ENCODE data around the gene SLIT1. TPM values are rescaled to one million over a fixed set of nuclear protein-coding genes. Genes with fewer than 3 reads are reported as not detected.
A peak's percentile ranks its signal among the peaks of the same experiment; 100 is the strongest.

SLIT1 gene
- total RNA-seq, 1 donor from 2014 or later: 25.5 TPM

DNA sequence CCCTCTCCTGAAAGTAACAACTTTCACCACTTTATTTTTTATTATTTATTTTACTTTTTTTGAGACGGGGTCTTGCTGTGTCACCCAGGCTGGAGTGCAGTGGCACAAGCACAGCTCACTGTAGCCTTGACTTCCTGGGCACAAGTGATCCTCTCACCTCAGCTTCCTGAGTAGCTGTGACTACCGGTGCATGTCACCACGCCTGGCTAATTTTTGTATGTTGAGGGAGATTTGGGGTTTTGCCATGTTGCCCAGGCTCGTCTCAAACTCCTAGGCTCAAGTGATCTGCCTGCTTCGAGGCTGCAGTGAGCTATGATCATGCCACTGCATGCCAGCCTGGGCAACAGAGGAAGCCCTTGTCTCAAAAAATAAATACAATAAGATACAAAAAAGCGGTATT lies 14.9 kb upstream of the SLIT1 start:
- Mint-ChIP-seq H3K4me1 (ENCODE audit: low read depth) (no peaks in the 10 kb centered on the region), H3K36me3 (ENCODE audit: insufficient read depth) (no peaks in the 10 kb centered on the region), H3K27ac (no peak overlapping the region), H3K4me3 (ENCODE audit: low read depth) (no peak overlapping the region), H3K27me3 (peaks cover 29% of the 10 kb centered on the region), H3K9me3 (ENCODE audit: low read depth) (no peaks in the 10 kb centered on the region)
- no peak for DNase-seq (ENCODE audit: low spot score, unreplicated experiment)
- TF ChIP-seq, protein P1, sequence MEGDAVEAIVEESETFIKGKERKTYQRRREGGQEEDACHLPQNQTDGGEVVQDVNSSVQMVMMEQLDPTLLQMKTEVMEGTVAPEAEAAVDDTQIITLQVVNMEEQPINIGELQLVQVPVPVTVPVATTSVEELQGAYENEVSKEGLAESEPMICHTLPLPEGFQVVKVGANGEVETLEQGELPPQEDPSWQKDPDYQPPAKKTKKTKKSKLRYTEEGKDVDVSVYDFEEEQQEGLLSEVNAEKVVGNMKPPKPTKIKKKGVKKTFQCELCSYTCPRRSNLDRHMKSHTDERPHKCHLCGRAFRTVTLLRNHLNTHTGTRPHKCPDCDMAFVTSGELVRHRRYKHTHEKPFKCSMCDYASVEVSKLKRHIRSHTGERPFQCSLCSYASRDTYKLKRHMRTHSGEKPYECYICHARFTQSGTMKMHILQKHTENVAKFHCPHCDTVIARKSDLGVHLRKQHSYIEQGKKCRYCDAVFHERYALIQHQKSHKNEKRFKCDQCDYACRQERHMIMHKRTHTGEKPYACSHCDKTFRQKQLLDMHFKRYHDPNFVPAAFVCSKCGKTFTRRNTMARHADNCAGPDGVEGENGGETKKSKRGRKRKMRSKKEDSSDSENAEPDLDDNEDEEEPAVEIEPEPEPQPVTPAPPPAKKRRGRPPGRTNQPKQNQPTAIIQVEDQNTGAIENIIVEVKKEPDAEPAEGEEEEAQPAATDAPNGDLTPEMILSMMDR (IDR thresholded peaks at IDR 0.05; ENCODE audit: unreplicated experiment): no peak

DNA sequence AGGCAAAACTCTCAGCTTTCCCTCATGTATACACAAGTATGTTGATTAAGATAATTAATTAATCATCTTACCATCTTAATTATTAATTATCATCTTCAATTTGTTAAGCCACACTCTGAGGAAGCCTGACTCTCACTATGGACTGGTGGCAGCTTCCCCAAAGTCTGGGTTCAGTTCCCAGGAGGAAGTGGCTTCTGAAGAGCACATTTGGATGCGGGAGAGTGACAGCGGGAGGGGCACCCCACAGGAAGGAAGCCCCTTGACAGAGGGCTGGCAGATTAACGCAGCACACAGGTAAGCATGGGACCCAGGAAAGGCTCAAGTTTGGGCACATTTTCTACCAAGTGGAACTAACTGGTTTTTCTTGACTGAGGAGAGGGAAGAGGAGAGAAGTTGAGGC lies 13.4 kb upstream of the SLIT1 start:
- TF ChIP-seq, protein P1 (IDR thresholded peaks at IDR 0.05; ENCODE audit: unreplicated experiment): no peak
- H3K27me3 Mint-ChIP-seq: peaks cover 37% of the 10 kb centered on the region
- H3K9me3 Mint-ChIP-seq (ENCODE audit: low read depth): no peaks in the 10 kb centered on the region
- DNase-seq (ENCODE audit: low spot score, unreplicated experiment): no peak
- no peak overlapping the region for H3K4me3 Mint-ChIP-seq (ENCODE audit: low read depth)
- H3K4me1 Mint-ChIP-seq (ENCODE audit: low read depth): no peaks in the 10 kb centered on the region
- no peak overlapping the region for H3K27ac Mint-ChIP-seq
- H3K36me3 Mint-ChIP-seq (ENCODE audit: insufficient read depth): no peaks in the 10 kb centered on the region

DNA sequence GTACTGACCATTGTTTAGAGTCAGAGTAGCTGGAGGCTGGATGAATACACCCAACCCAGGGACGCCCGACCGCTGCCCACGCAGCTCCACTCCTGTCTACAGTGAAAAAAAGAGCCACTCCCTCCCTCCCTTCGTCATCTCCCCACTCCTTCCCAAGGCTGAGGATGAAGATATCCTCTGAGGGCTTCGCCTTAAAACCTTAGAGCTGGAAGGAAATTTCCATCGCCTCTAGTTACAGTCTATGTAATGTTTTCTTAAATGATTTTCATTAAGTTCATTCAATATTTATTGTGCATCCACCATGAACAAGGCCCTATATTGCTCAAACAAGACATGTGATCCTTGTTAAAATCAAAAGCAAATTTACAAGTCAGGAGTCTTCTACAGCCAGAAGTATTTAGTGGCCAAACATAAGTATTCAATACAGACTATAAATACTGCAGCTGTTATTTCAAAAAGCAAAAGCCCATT lies 11.3 kb upstream of the SLIT1 start:
- Mint-ChIP-seq H3K27me3 (peaks cover 52% of the 10 kb centered on the region), H3K4me1 (ENCODE audit: low read depth) (no peaks in the 10 kb centered on the region), H3K9me3 (ENCODE audit: low read depth) (no peaks in the 10 kb centered on the region), H3K27ac (no peak overlapping the region), H3K36me3 (ENCODE audit: insufficient read depth) (no peaks in the 10 kb centered on the region), H3K4me3 (ENCODE audit: low read depth) (no peak overlapping the region)
- no peak for DNase-seq (ENCODE audit: low spot score, unreplicated experiment)
- TF ChIP-seq, protein P1 (IDR thresholded peaks at IDR 0.05; ENCODE audit: unreplicated experiment): no peak

DNA sequence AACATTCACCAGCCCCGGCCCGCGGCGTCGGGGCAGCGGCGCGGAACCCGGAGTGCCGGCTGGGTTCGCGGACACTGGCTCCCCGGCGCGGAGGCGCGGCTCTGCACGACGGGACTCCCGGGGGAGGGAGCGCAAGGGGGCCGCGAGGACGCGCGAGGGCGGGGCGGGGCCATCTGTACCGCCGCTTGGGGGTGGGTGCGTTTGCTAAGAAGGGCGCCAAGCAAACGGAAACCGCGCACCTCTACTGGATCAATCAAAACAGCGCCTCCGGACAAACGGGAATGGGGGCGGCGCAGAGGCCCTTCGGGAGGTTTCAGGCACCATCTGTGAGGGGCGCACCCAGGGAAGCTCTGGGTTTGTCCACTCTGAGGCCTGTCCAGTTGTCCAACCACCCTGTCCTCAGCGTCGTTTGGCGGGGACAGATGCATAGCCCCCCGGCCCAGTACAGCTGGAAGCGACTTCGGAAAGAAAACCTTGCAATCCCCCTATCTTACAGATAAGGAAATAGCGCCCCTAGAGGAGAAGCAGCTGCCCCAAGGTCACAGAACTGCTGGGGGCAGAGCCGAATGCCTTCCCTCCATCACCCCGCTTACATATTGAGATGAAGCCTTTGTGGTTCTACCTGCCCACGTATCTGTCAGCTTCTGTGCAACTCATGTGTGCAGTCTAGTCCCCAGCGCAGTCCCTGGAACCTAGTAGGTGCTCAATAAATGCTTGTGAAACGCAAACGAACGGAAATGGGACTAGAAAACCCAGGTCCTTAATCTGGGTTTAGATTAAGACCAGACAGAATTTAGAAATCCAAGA lies 10.7 kb upstream of the SLIT1 start:
- no peak overlapping the region for H3K27ac Mint-ChIP-seq
- no peaks in the 10 kb centered on the region for H3K36me3 Mint-ChIP-seq (ENCODE audit: insufficient read depth)
- TF ChIP-seq, protein P1 (IDR thresholded peaks at IDR 0.05; ENCODE audit: unreplicated experiment): peak; percentile 83
- H3K27me3 Mint-ChIP-seq: peaks cover 53% of the 10 kb centered on the region
- H3K4me3 Mint-ChIP-seq (ENCODE audit: low read depth): peak overlapping the region; percentile 72
- H3K4me1 Mint-ChIP-seq (ENCODE audit: low read depth): no peaks in the 10 kb centered on the region
- peak; percentile 44 for DNase-seq (ENCODE audit: low spot score, unreplicated experiment)
- no peaks in the 10 kb centered on the region for H3K9me3 Mint-ChIP-seq (ENCODE audit: low read depth)

DNA sequence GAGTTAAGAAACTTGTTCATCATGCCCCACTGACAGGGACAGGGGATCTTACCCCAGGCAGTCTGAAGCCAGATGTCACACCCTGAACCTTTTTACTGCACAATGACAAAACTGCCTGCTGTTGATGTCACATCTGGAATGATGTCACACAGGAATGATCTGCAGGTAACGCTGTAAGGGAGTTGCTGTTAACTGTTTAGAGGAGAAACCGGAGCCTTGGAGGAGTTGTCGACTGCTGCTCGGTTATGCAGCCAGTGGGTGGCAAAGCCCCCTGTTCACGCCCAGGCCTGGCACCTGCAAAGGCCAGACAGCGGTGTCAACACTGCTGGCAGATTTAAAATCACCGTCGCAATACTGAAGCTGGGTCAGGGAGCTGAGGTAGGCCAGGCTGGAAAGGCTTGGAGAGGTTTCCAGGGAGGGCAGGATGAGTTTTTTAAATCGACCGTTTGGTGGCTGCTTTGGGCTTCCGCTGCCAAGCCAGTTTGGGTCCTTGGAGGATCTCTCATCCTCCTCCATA lies 10.0 kb upstream of the SLIT1 start:
- Mint-ChIP-seq H3K27ac (no peak overlapping the region), H3K4me1 (ENCODE audit: low read depth) (peaks cover 3% of the 10 kb centered on the region)

More for the DNA sequence above, 10.0 kb upstream of the SLIT1 start:
- peak overlapping the region; percentile 72 for H3K4me3 Mint-ChIP-seq (ENCODE audit: low read depth)
- H3K9me3 Mint-ChIP-seq (ENCODE audit: low read depth): no peaks in the 10 kb centered on the region
- no peak for DNase-seq (ENCODE audit: low spot score, unreplicated experiment)
- H3K27me3 Mint-ChIP-seq: peaks cover 51% of the 10 kb centered on the region
- H3K36me3 Mint-ChIP-seq (ENCODE audit: insufficient read depth): no peaks in the 10 kb centered on the region
- TF ChIP-seq, protein P1 (IDR thresholded peaks at IDR 0.05; ENCODE audit: unreplicated experiment): no peak
